GM18508 (cell line): ENCODE results near the gene SDHB.
A peak's percentile ranks its signal among the peaks of the same experiment; 100 is the strongest.

Source experiments
- ATAC-seq: cut with Tn5 transposase; IDR thresholded peaks from one replicate; pipeline ENCODE4 v1.9.1; 2021; ENCODE audit warnings: moderate number of reproducible peaks; ENCODE audit not compliant: insufficient read depth, unreplicated experiment

Gene SDHB

DNA sequence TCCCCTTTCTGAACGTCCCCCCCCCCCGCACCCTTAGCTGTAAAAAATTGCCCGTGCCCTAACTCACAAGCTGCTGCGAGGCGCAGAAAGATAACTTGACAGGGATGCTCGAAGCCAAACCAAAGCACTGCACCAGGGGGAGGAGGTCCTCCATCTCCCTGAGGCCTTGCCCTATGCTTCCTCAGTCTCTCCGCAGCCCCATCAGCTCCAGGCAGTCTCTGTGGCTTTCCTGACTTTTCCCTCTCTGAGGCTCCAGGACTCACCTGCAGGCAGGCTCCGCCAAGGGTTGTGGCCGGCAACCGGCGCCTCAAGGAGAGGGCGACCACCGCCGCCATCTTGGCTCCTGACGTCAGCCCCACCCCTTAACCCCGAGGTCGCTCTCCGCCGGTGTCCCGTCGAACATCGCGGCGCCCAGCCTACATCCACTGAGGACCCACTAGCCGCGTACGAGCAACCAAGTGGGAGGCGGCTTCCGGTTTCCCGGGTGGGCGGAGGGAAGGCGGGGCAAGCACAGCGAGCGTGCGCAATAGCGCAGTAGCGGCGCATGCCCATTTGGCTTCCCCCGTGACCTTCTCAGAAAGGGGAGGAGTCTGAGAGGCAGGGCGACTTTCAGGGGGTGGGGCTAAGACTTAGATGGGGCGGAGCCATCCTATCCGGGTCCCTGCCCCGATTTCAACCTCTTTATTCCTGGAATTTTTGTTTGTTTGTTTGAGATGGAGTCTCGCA is at the start of gene SDHB:
TSS of gene SDHB (minus strand) at position 348 of the 726 bp plus-strand sequence. CDS start at position 335, 13 bp downstream.
- ATAC-seq: peak; percentile 82

DNA sequence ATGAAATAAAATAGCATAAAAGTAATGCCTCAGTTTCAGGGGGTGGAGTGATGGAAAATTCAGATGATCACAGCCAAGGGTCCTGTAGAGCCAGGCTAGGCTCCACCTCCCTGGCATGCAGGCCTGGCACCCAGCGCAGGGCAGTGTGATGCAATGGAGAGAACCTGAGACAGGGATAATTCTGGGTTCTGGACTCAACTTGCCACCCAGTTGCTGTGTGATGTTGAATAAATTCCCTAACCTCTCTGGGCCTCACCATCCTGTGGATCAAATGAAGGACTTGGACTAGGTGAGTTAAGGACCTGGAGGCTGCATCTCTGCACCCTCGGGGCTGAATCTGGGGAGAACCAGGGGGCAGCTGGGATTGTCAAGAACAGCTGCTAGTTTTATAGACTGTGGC is 48.4 kb upstream of the SDHB start:
- ATAC-seq: no peak

DNA sequence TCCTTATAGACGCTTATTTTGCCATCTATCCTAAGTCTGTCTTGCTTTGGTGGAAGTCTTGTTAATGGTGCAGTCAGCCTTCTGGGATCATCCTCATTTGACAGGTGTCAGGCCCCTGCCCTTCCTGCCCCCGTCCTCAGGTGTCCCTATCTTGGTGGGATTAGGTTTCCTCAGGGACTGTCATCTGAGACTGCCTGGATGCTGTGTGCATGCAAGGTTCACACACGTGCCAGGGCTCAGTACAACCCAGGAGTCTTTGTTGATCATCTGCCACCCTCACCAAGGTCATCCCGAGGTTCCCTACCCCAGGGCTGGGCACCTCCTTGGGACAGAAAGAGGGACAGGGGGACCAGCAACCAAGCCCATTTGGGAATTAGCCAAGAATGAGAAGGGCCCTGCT is 47.4 kb upstream of the SDHB start:
- no peak for ATAC-seq

DNA sequence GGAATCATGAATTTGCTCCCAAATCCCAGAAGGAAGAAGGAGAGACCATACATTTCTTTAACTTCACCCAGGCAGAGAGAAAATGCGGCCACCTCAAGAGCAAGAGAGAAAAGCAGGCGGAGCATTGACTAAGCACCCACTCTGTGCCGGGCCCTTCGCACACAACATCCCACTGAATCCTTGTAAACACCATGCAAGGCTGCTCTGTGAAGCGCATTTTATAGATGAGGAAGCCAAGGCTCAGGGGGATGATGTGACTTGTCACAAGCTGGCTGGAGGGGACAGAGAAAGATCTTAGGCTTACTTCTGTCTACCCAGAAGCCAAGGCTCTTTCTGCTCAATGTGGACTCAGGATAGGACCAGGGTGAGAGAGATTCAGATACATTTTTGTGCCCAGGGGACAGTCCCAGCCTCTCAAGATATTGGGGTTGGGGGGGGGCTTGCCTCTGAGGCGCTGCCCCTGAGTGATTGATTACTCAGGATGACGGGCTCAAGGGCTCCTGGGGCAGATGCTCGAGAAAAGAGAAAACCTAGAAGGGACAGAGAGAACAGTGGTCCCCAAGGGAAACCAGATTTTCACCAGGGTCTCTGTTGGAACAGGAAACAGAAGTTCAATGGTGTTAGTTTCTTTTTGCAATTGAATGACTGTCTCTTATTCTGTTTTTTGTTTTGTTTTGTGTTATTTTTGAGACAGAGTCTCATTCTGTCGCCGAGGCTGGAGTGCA is 45.9 kb upstream of the SDHB start:
- no peak for ATAC-seq

DNA sequence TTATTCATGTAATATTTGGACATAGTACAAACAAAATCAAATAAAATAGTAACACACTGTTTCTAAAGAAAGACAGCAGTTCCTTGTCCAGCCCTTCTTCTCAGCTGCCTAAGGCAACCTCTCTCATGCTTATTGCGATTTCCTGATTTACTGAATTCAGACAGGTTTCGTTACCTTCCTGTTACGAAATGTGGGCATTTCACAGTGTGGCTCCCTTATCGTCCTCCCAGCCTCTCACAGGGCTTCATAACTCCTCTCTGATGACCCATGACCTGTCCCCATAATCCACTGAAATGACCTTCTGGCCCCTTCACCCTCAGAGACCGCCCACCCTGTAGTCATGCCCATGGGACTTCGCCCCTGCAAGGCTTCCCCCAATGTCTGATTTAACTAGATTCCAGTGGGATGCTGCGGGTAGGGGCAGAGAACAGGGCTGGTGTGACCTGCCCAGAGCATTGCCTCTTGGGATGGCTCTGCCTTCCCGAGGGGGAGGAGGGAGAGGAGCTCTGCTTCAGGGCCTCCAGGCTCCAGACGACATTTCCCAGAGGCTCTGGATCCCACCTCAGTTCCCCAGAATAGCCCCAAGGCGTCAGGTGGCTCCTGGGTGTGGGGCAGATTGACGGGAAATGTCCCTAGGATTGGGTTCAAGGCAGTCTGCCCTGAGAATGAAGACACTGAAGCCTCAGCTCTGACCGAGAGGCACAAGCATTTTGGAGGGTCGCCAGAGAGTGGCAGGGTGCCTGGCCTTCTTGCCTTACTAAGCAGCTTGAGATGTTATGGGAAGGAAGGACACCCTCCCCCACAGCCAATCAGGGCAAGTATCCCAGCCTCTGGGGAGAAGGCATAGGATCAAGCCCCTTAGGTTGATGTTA is 44.9 kb upstream of the SDHB start:
- ATAC-seq: no peak

DNA sequence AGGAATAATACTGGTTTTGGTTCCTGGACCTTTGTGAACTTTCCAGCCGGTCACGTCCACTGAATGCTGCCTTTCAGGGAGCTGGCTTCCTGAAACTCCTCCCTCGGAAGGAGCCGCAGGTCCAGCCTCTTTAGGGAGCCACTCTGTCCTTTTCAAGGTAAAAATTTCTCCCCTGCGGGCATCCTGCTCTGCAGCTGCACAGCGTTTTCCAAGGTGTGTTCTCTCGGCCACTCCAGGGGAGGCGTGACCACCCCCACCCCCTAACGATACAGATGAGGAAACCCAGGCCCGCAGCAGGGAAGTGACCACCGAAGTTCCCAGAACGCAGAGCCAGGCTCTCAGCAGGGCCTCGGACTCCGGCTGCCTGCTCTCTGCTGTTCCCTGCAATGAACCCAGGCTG is 44.0 kb upstream of the SDHB start:
- ATAC-seq: no peak

DNA sequence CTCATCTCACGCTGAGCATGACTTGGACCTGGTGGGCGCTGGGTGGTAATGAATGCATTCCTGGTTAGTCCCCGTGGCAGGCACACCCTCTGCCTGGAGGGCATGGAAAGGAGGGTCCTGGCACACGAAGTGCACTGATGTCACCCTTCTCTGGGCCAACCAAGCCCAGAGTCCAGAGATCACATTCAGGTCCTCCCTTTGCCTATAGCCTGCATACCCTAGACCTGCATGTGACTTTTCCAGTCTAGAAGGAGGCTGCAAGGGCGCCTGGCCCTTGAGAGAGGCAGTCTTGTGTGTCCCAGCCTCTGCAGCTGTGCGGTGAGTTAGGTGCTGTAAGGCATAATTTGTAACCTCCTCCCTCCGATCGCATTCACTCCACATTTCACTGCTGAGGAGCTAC is 43.3 kb upstream of the SDHB start:
- ATAC-seq: no peak

DNA sequence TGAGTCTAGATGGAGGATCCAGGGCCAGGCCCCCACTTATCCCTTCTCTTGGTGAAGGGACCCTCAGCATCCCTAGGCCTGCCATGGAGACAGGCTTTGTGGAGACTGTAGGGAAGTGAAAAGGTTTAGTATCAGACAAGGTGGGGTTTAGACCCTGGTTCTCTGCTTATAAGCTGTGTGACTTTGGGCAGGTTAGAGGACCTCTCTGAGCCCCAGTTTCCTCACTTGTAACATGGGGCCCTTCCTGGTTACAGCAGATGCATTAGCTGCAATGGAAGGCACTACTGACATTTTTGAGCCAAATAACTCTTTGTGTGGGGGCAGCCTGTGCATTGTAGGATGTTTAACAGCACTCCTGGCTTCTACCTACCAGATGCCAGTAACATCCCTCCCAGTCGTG is 42.8 kb upstream of the SDHB start:
- ATAC-seq: no peak

DNA sequence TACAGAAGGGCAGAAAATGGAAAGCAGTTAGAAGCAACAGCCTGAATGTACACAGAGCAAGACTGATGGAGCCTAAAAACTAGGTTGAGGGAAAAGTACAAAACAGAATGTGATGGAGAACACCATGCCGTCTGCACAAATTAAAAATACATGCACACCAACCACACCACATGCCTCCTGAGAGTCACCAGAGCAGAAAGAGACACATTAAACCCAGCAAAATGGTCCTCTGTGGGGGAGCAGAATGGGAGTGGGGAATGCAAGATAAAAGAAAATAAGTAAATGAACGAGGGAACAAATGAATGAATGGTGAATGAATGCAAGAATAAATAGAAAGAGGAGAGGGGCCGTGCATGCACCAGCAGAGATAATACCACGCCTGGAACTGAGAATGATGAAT is 41.3 kb upstream of the SDHB start:
- ATAC-seq: no peak

DNA sequence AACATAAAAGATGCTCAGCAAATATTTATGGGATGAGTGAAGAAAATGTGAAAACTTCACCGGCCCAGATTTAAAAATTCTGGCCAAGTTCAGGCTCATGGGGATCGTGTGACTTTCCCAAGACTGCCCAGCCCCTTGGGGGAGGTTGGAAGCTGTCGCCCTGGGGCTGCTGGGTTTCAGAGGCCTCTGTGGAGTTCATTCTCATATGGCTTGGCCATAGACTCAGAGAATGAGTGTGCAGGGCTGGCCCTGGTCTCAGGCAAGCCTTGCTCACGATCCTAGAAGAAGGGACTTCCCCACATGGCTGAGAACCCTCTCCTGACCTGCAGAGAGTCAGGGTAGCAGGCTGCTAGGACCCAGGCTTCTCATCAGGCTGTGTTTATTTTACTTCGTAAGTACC is 40.8 kb upstream of the SDHB start:
- no peak for ATAC-seq

DNA sequence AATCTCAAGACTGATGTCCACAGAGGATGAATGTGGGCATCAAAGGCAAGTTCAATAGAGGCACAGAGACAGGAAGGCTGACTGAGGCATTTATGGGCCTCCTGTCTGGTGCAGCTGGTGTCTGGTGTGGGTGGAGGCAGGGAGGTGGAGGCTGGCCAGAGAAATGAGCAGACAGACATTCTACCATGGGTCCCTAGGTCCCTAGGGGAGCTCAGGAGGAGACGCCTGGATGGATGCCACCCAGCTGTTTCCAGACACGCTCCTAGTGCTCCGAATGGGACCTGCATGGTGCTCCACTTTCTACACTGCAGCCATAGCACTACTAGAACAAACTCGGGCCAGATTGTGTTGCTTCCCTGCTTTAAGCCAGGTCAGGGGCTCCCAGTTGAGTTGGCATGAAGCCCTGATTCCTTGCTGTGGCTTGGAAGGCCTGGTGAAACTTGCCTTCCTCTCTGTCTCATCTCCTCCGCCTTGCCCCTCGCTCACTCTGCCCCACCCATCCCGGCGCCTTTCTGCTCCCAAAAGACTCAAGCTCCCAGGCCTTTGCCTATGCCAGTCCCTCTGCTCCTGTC is 40.1 kb upstream of the SDHB start:
- ATAC-seq: no peak

DNA sequence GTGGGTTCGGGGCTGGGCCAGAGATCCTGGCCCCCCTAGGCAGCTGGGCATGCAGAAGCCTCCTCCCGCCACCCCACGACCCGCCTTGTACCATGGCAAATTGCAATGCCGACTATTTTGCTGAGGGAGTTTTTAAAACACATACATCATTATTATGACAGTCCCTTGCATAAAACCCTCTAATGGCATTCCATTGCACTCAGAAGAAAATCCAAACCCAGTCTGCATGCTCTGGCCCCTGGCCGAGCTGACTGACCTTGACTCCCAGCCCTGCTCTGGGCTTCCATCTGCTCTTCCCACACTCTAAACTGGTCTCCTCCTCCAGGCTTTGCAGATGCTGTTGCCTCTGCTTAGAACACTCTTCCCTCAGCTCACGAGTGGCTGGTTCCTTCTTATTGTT is 37.4 kb upstream of the SDHB start:
- no peak for ATAC-seq

DNA sequence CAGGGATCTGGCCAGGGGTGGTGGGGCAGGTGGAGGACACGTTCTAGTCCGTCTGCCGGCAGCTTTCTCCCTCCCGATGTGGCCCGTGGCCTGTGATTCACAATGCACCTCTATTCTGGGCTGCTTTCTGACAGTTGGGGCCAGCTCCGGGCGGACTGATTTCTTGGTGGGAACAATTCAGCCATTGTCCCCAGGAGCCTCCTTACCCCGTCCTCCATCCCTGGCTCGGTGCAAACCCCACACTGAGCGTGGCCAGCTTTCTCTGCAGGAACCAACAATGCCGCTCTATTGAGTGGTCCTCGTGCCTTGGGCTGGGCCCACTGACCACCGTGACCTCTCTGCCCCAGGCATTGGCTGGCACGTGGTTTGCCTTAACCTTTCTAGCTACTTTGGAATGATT is 35.7 kb upstream of the SDHB start:
- ATAC-seq: no peak

DNA sequence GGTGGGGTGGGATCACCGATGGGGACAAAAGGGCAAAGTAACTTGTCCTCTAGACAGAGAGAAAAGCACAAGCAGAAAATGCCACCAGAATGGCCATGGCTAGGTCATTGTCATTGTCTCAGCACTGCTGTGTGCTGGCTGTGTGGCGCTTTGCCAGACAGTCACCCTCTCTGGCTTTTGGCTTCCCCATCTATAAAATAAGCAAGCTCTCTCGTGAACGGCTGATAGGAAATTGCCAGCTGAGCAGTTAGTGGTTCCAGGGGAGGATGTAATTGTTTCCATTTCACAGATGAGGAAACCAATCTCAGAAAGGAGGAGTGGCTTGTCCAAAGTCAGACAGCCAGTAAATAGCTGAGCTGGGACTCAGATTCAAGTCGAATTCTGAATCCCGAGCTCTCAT is 32.9 kb upstream of the SDHB start:
- no peak for ATAC-seq

DNA sequence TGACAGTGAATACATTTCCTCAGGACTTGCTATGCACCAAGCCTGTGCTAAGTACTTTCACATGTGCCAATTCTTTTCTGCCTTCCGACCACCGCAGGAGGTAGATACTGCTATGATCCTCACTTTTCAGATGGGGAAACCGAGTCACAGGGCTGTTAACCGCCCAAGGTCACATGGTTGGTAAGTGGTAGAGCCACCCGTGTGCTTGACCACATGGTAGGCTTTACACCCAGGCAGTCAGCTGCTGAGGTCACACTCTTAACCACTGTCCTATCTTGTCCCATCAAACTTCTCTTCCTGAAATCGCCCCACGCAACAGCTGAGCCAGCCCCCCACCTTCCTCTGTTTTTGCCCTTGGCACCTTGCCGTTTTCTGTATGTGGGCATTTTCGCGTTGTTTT is 31.0 kb upstream of the SDHB start:
- no peak for ATAC-seq

DNA sequence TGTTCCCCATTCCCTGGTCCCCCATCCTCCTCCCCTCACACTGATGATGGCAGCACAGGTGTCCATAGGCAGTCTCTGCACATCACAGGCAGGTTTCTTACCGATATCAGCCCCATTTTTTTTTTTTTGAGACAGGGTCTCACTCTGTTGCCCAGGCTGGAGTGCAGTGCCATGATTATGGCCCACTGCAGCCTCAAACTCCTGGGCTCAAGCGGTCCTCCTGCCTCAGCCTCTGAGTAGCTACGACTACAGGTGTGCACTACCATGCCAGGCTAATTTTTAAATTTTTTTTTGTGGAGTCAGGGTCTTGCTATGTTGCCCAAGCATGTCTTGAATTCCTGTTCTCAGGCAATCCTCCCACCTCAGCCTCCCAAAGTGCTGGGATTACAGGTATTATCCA is 28.9 kb upstream of the SDHB start:
- no peak for ATAC-seq

DNA sequence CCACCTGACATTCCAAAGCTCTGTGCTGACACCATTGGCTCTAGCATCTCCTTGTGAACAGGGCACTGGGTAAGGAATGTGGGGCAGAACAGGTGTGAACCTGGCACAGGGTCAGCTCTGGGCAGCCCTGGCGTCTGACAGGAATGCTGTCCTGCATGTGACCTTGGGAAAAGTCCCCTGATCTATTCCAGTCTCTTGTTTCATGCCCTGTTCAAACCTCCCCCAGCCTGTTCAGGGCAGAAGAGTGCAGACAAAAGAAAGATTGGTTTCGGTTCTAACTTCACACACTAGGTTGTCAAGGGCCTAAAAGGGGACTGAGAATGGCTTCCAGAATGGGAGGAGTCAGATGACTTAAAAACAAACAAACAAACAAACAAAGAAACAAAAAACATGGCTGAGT is 27.6 kb upstream of the SDHB start:
- ATAC-seq: no peak

DNA sequence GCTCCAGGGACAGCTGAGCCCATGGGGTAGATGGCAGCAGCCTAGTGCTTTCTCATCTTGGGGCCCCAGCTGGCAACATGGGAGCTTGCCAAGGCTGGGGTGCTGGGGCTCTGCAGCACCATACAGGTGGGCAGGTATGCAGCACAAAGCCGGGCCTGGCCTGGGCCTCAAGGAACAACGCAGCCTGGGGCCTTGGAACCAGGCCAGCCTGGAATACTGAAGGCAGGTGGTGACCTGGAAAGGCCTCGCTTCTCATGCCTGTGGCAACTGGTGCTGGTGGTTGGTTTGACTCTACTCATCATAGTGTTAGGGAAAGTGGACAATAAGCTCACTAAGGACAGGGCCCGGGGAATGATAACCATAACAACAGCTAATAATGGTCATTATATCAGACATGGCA is 27.0 kb upstream of the SDHB start:
- ATAC-seq: no peak

DNA sequence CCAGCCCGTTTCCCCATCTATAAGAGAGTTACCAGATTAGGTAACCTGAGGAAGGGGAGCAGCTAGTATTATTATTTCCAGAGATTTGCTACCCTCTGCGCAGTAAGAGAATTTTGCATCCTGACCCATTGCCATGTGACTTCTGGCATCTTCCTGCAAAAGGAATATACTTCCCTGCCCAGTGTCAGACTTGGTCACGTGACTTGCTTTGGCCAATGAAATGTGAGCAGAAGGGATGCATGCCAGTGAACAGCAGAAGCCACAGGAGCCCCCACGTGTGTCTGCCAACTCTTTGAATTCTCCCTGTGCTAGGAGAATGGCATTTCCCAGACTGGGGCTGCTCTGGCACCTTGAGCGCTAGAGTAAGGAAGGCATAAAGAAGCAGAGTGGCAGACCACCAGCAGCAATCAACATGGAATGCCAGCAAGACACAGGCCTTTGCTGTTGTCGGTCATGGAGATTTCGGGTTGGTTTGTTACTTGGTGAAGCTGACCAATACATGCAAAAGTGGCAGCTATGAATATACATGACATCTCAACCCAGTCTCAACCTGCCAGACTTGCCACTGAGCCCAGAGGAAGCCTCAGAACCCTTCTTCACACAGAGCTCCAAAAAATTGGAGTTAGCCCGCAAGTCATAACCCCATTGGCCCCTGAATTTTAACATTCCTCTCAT is 26.4 kb upstream of the SDHB start:
- no peak for ATAC-seq
